ENCODE results near the gene DRG2. TPM values are rescaled to one million over a fixed set of nuclear protein-coding genes. Genes with fewer than 3 reads are reported as not detected.

Gene DRG2
- total RNA-seq, result 32.5 TPM

GRCh38 chr17:18087610-18088491 is at the start of gene DRG2:
TSS of gene DRG2 (plus strand) at chr17:18087948. CDS start at chr17:18088024, 76 bp downstream.
- H3K4me1 ChIP-seq (ENCODE audit: insufficient read depth, low read length), result peaks cover 24% of the 10 kb centered on the region
- peak within 1 kb of the TSS; percentile 94 for H3K4me3 ChIP-seq (ENCODE audit: low read length)
- H3K9me3 ChIP-seq (ENCODE audit: low read depth, low read length), result no peaks in the 10 kb centered on the region
- H3K27me3 ChIP-seq (ENCODE audit: insufficient read depth, low read length), result no peaks in the 10 kb centered on the region

DNA sequence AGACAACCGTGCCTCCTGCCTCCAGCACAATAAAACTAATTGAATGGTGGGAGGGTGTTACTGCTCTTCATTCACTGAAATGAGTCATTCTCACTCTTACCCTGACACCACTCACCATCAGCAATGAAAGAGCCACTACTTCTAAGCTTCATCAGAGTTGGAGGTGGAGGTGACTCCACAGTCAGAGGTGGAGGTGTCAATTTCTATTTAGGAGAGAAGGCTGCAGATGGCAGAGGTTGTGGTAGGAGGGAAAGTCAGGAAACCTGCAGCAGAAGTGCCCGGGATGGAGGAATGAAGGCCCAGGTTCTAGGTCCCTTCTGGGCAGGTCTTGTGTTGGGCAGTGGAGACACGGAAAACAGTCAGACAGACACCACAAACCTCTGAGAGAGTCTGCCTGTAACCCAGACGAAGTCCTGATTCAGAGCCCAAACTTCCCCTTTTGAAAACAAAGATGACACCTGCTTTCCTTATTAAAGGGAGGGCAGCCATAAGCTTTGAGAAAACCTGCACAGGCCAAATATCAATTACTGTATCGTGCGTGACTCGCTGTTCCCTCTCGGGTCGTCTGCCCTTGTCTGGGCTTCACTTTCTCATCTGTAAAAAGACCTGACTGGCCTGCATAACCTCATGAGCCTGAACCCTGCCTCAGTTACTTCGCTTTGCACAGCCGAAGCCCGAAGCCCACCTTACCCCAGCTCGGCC is 49.4 kb upstream of the DRG2 start:
- Histone ChIP-seq H3K9me3 (ENCODE audit: low read depth, low read length) (no peaks in the 10 kb centered on the region), H3K27me3 (ENCODE audit: insufficient read depth, low read length) (no peaks in the 10 kb centered on the region), H3K4me3 (ENCODE audit: low read length) (peak overlapping the region; percentile 95), H3K4me1 (ENCODE audit: insufficient read depth, low read length) (peaks cover 45% of the 10 kb centered on the region)

GRCh38 chr17:18038861-18039534 is 48.8 kb upstream of the DRG2 start, which contains the start of the genes ATPAF2 and GID4:
TSS of gene ATPAF2 (minus strand) at chr17:18039168. CDS start at chr17:18039013, 155 bp downstream.
TSS of gene GID4 (plus strand) at chr17:18039408. CDS start at chr17:18039465, 57 bp downstream.
- peak within 1 kb of the TSS; percentile 95 for H3K4me3 ChIP-seq (ENCODE audit: low read length)
- H3K4me1 ChIP-seq (ENCODE audit: insufficient read depth, low read length), result peaks cover 39% of the 10 kb centered on the region
- H3K9me3 ChIP-seq (ENCODE audit: low read depth, low read length), result no peaks in the 10 kb centered on the region
- H3K27me3 ChIP-seq (ENCODE audit: insufficient read depth, low read length), result no peaks in the 10 kb centered on the region

- Histone ChIP-seq H3K9me3 (ENCODE audit: low read depth, low read length) (no peaks in the 10 kb centered on the region), H3K27me3 (ENCODE audit: insufficient read depth, low read length) (no peaks in the 10 kb centered on the region), H3K4me1 (ENCODE audit: insufficient read depth, low read length) (peaks cover 39% of the 10 kb centered on the region), H3K4me3 (ENCODE audit: low read length) (peak overlapping the region; percentile 95)
These were observed 48.0 kb upstream of the DRG2 start for GRCh38 chr17:18039535-18040260.

GRCh38 chr17:18040261-18040858 is 47.4 kb upstream of the DRG2 start:
- Histone ChIP-seq H3K4me3 (ENCODE audit: low read length) (peak overlapping the region; percentile 95), H3K27me3 (ENCODE audit: insufficient read depth, low read length) (no peaks in the 10 kb centered on the region), H3K9me3 (ENCODE audit: low read depth, low read length) (no peaks in the 10 kb centered on the region), H3K4me1 (ENCODE audit: insufficient read depth, low read length) (peaks cover 39% of the 10 kb centered on the region)

DNA sequence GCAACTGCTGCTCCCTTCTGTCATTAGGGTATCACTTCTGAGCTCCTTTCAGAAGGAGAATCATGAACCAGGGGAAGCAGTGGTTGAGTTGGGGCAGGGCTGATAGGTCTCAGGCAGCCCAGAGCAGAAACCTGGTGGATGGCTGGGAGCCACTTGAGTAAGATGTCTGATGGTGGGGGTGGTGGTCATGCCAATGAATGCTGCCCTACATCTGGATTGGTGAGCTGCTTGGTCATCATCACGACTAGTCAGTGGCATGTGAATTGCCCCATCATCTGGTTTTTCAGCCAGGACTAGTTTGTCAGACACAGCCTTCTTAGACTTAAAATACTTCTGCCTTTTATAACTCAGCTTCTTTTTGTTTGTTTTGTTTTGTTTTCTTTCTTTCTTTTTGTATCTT is 46.0 kb upstream of the DRG2 start:
- no peaks in the 10 kb centered on the region for H3K27me3 ChIP-seq (ENCODE audit: insufficient read depth, low read length)
- no peak overlapping the region for H3K4me3 ChIP-seq (ENCODE audit: low read length)
- H3K9me3 ChIP-seq (ENCODE audit: low read depth, low read length), result no peaks in the 10 kb centered on the region
- peaks cover 36% of the 10 kb centered on the region for H3K4me1 ChIP-seq (ENCODE audit: insufficient read depth, low read length)

- Histone ChIP-seq H3K4me3 (ENCODE audit: low read length) (no peak overlapping the region), H3K9me3 (ENCODE audit: low read depth, low read length) (no peaks in the 10 kb centered on the region), H3K27me3 (ENCODE audit: insufficient read depth, low read length) (no peaks in the 10 kb centered on the region), H3K4me1 (ENCODE audit: insufficient read depth, low read length) (peaks cover 24% of the 10 kb centered on the region)
These were observed 44.8 kb upstream of the DRG2 start for GRCh38 chr17:18042983-18043382.

DNA sequence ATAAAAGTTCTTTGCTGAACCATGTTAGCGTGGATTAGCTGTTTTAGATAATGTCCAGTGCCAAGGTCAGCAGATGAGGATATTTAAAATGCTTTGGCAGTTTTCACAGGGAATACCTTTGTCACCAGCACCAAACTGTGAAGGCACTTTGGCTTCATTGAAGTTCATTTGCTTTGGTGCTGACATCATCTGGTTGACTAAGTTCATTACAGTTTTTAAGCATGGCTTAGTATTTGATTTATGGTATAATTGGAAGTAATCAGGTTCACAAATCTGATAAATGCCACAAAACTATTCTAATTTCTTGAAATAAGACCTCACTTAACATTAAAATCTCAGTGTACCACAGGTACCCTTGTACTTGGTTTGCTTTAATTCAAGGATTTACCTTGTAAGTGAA is 44.3 kb upstream of the DRG2 start:
- Histone ChIP-seq H3K4me1 (ENCODE audit: insufficient read depth, low read length) (peaks cover 19% of the 10 kb centered on the region), H3K4me3 (ENCODE audit: low read length) (no peak overlapping the region), H3K9me3 (ENCODE audit: low read depth, low read length) (no peaks in the 10 kb centered on the region), H3K27me3 (ENCODE audit: insufficient read depth, low read length) (no peaks in the 10 kb centered on the region)

DNA sequence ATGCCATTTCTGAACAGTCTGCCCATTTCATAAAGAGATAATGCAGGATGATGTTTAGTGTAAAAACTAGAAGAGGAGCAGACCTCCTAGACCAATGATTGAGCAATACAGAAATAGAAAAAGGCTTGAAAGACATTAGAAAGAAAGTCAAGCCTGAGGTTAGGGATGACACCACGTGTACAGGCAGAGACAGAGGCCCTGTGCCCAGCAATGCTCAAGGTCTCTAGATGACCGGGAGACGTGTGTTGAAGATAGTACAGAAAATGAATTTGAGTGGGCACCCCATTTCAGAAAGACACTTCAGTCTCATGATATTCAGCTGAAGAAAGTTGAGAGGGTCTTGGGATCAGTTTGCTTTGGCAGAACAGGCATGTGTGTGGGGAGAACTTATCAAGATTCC is 43.1 kb upstream of the DRG2 start:
- Histone ChIP-seq H3K4me1 (ENCODE audit: insufficient read depth, low read length) (peaks cover 17% of the 10 kb centered on the region), H3K27me3 (ENCODE audit: insufficient read depth, low read length) (no peaks in the 10 kb centered on the region), H3K4me3 (ENCODE audit: low read length) (no peak overlapping the region), H3K9me3 (ENCODE audit: low read depth, low read length) (no peaks in the 10 kb centered on the region)

DNA sequence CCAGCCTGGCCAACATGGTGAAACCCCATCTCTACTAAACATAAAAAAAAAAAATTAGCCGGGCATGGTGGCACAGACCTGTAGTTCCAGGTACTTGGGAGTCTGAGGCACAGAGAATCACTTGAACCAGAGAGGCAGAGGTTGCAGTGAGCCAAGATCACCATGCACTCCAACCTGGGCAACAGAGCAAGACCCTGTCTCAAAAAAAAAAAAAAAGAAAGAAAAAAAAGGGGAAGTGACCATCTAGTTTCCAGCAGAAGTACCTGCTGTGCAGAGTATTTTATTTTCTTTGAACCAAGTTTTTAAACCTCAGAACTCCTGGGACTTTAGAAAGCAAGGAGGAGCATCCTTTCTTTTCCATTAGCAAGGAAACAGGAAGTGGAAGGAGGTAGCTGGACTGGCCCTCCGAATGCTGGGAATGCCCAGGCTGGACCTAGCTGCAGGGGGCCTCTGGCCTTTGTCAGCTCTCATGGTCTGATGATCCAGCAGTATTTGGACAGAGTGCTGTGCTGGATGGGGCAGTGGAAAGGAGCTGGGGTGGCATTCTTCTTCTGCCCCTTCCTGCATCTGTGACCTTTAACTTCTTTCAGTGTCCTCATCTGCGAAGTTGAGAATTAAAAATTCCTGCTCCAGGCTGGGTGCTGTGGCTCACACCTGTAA is 41.9 kb upstream of the DRG2 start:
- H3K27me3 ChIP-seq (ENCODE audit: insufficient read depth, low read length), result no peaks in the 10 kb centered on the region
- H3K4me3 ChIP-seq (ENCODE audit: low read length), result no peak overlapping the region
- no peaks in the 10 kb centered on the region for H3K9me3 ChIP-seq (ENCODE audit: low read depth, low read length)

GRCh38 chr17:18055597-18055996 is 32.2 kb upstream of the DRG2 start:
- Histone ChIP-seq H3K4me1 (ENCODE audit: insufficient read depth, low read length) (no peaks in the 10 kb centered on the region), H3K9me3 (ENCODE audit: low read depth, low read length) (no peaks in the 10 kb centered on the region), H3K4me3 (ENCODE audit: low read length) (no peak overlapping the region), H3K27me3 (ENCODE audit: insufficient read depth, low read length) (no peaks in the 10 kb centered on the region)

More for the DNA sequence above, 41.9 kb upstream of the DRG2 start:
- peaks cover 5% of the 10 kb centered on the region for H3K4me1 ChIP-seq (ENCODE audit: insufficient read depth, low read length)

GRCh38 chr17:18056214-18056613 is 31.5 kb upstream of the DRG2 start:
- Histone ChIP-seq H3K4me1 (ENCODE audit: insufficient read depth, low read length) (no peaks in the 10 kb centered on the region), H3K9me3 (ENCODE audit: low read depth, low read length) (no peaks in the 10 kb centered on the region), H3K27me3 (ENCODE audit: insufficient read depth, low read length) (no peaks in the 10 kb centered on the region), H3K4me3 (ENCODE audit: low read length) (no peak overlapping the region)

GRCh38 chr17:18059283-18059682 is 28.5 kb upstream of the DRG2 start:
- H3K9me3 ChIP-seq (ENCODE audit: low read depth, low read length), result no peaks in the 10 kb centered on the region
- no peak overlapping the region for H3K4me3 ChIP-seq (ENCODE audit: low read length)
- no peaks in the 10 kb centered on the region for H3K27me3 ChIP-seq (ENCODE audit: insufficient read depth, low read length)
- no peaks in the 10 kb centered on the region for H3K4me1 ChIP-seq (ENCODE audit: insufficient read depth, low read length)

DNA sequence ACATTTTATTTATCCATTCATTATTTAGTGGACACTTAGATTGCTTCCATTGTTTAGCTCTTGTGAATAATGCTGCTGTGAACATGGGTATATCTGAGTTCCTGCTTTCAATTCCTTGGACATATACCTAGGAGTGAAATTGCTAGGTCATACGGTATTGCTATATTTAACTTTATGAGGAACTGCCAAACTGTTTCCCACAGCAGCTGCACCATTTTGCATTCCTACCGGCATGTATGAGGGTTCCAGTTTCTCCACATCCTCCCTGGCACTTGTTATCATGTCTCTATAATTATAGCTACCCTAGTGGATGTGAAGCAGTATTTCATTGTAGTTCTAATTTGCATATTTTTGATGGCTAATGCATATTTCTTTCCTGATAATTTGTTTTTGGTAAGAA is 23.7 kb upstream of the DRG2 start:
- no peaks in the 10 kb centered on the region for H3K4me1 ChIP-seq (ENCODE audit: insufficient read depth, low read length)
- H3K9me3 ChIP-seq (ENCODE audit: low read depth, low read length), result no peaks in the 10 kb centered on the region
- H3K4me3 ChIP-seq (ENCODE audit: low read length), result no peak overlapping the region
- no peaks in the 10 kb centered on the region for H3K27me3 ChIP-seq (ENCODE audit: insufficient read depth, low read length)

Data from mononuclear cell (primary cell).